Panc1 (cell line): ENCODE measurements around the gene ZFAND2B.
A peak's percentile ranks its signal among the peaks of the same experiment; 100 is the strongest.

Experiments used
- POLR2AphosphoS5 ChIP-seq: IDR thresholded peaks from 2 replicates; pipeline ENCODE4 v1.6.1; 2012; ENCODE audit warnings: mild to moderate bottlenecking, low read depth, low read length, moderate library complexity
- TF ChIP-seq, protein P1 (sequence below): fragments of 450-650 bp; IDR thresholded peaks from 2 replicates; pipeline ENCODE4 v1.5.1; 2017; ENCODE audit warnings: mild to moderate bottlenecking
- TF ChIP-seq, protein P2 (sequence below), 2 experiments: IDR thresholded peaks; 2 replicates each; pipeline ENCODE4 v1.6.1; 2011 to 2012; ENCODE audit warnings: low read depth in 2 of 2, control low read depth in 1 of 2, low read length in 1 of 2, mild to moderate bottlenecking in 1 of 2, moderate library complexity in 1 of 2; ENCODE audit not compliant: insufficient read depth in 1 of 2

DNA sequence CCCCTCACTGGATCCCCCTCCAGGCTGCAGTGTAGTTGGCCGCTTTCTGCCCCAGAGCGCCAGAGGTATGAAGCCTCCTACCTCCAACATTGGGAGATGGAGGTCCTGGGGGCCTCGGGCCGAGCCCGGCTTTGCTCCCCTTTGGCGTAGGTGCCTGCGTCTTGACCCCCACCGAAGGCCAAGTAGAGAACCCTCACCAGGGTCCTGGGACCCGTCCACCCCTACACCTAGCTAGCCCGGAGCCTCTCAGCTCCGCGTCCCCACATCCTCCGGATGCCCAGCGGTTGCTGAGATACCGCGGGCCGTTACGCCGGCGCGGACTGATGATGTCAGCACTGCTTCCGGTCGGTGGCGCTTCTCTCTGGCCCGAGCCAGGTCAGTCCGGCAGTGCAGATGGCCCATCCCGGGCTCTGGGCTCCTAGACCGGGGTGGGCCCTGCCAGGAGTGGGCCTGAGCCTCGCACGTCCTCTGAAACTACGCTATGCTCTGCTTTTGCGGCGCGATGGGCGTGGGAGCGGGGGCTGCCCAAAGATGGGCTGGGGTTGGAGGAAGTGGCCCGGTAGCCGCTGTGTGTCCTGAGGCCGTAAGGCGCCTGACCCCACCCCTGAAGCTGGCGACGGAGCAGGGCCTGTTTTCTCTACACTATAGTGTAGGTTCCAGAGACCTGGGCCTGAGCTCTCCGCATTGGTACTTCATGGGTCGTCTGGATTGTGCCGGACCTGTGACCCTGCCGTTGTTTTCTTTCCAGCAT, 38.7 kb downstream of the ZFAND2B start, which contains the start of the genes GLB1L and STK16:
- TF ChIP-seq, protein P1, sequence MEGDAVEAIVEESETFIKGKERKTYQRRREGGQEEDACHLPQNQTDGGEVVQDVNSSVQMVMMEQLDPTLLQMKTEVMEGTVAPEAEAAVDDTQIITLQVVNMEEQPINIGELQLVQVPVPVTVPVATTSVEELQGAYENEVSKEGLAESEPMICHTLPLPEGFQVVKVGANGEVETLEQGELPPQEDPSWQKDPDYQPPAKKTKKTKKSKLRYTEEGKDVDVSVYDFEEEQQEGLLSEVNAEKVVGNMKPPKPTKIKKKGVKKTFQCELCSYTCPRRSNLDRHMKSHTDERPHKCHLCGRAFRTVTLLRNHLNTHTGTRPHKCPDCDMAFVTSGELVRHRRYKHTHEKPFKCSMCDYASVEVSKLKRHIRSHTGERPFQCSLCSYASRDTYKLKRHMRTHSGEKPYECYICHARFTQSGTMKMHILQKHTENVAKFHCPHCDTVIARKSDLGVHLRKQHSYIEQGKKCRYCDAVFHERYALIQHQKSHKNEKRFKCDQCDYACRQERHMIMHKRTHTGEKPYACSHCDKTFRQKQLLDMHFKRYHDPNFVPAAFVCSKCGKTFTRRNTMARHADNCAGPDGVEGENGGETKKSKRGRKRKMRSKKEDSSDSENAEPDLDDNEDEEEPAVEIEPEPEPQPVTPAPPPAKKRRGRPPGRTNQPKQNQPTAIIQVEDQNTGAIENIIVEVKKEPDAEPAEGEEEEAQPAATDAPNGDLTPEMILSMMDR: no peak
- peak; percentile 96 for TF ChIP-seq POLR2AphosphoS5
- TF ChIP-seq, protein P2, sequence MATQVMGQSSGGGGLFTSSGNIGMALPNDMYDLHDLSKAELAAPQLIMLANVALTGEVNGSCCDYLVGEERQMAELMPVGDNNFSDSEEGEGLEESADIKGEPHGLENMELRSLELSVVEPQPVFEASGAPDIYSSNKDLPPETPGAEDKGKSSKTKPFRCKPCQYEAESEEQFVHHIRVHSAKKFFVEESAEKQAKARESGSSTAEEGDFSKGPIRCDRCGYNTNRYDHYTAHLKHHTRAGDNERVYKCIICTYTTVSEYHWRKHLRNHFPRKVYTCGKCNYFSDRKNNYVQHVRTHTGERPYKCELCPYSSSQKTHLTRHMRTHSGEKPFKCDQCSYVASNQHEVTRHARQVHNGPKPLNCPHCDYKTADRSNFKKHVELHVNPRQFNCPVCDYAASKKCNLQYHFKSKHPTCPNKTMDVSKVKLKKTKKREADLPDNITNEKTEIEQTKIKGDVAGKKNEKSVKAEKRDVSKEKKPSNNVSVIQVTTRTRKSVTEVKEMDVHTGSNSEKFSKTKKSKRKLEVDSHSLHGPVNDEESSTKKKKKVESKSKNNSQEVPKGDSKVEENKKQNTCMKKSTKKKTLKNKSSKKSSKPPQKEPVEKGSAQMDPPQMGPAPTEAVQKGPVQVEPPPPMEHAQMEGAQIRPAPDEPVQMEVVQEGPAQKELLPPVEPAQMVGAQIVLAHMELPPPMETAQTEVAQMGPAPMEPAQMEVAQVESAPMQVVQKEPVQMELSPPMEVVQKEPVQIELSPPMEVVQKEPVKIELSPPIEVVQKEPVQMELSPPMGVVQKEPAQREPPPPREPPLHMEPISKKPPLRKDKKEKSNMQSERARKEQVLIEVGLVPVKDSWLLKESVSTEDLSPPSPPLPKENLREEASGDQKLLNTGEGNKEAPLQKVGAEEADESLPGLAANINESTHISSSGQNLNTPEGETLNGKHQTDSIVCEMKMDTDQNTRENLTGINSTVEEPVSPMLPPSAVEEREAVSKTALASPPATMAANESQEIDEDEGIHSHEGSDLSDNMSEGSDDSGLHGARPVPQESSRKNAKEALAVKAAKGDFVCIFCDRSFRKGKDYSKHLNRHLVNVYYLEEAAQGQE (IDR thresholded peaks at IDR 0.05; ENCODE audit: insufficient read depth in 1 of 2, low read depth in 2 of 2, low read length in 1 of 2): 0 out of 4 replicates have a peak, but pooled peaks of 1 of the 2 experiments have one; percentile 18
